Peyer's patch (tissue), 4 donors: ENCODE data around the gene TMEM108.

Source experiments
- POLR2A ChIP-seq, 2 donors: fragments of 450-650 bp; IDR thresholded peaks; one replicate each; pipeline ENCODE4 v1.5.1; 2017; ENCODE audit warnings: antibody characterized with exemption in 2 of 2, mild to moderate bottlenecking in 2 of 2, moderate library complexity in 2 of 2
- TF ChIP-seq, protein P1 (sequence below), 6 experiments: fragments of 450-650 bp in 4 of 6; fragments of 200-600 bp in 2 of 6; sonication (generic) in 1 of 6; IDR thresholded peaks; one replicate each; pipeline ENCODE4 v1.5.1; 2017 to 2019; ENCODE audit warnings: antibody characterized with exemption in 6 of 6, mild to moderate bottlenecking in 3 of 6, moderate library complexity in 1 of 6

DNA sequence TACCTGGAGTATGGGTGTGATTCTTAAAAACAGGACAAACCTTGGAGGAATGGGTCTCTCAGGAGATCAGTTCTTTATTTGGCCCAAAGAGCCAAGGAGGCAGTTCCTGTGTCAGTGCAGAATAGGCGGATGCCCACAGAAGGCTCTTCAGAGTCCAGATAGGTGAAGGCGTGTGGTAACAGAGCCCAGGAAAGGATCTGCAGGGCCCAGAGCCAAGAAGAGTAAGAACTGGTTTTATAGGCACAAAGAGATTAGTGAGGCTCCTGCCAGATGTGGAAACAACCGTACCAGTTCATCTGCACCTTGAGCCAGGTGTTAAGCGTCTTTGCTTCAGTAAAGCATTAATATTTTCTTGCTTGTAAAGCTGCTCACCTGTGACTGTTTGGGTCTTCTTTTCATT, 221.6 kb downstream of the TMEM108 start:
- TF ChIP-seq, protein P1, sequence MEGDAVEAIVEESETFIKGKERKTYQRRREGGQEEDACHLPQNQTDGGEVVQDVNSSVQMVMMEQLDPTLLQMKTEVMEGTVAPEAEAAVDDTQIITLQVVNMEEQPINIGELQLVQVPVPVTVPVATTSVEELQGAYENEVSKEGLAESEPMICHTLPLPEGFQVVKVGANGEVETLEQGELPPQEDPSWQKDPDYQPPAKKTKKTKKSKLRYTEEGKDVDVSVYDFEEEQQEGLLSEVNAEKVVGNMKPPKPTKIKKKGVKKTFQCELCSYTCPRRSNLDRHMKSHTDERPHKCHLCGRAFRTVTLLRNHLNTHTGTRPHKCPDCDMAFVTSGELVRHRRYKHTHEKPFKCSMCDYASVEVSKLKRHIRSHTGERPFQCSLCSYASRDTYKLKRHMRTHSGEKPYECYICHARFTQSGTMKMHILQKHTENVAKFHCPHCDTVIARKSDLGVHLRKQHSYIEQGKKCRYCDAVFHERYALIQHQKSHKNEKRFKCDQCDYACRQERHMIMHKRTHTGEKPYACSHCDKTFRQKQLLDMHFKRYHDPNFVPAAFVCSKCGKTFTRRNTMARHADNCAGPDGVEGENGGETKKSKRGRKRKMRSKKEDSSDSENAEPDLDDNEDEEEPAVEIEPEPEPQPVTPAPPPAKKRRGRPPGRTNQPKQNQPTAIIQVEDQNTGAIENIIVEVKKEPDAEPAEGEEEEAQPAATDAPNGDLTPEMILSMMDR (IDR thresholded peaks at IDR 0.05): no peak
- TF ChIP-seq POLR2A (IDR thresholded peaks at IDR 0.05): no peak
